Left cardiac atrium (tissue), 4 donors: ENCODE measurements around the gene ZNF107. TPM values are rescaled to one million over a fixed set of nuclear protein-coding genes. Genes with fewer than 3 reads are reported as not detected.
"Not testable (repeated sequence)": the region's sequence is repeated elsewhere in the genome, so short reads cannot be mapped to it uniquely, and the experiment has no call there.

Source experiments
- ATAC-seq, 2 donors: fragments of 200-7000 bp; cut with Tn5 transposase; one replicate each; pipeline ENCODE4 v1.9.1; 2020; ENCODE audit warnings: mild to moderate bottlenecking in 2 of 2, moderate library complexity in 2 of 2
- DNase-seq: peaks from one replicate; pipeline ENCODE4 v3.0.0-alpha.2; 2020
- intact Hi-C, 2 donors: fragments of 100-400 bp; cut with DNase I; formaldehyde crosslinking; loops; one replicate each; pipeline versions ENCODE4 v1.14.1 to v1.15.1; 2022 to 2023
- total RNA-seq, 2 donors: library from RNA; stranded (reverse); fragmentation: NEBNext Ultra II Directional; extraction: Animal tissue kit (Norgen Biotek cat#: 25700); gene quantifications; one replicate each; pipeline ENCODE4 v1.2.1, GENCODE V29; 2021
- donor health status: DM: no; HTN: yes; CAD: no.
- donor health status: DM: no; HTN: yes; CAD: no; lungs with severe emphysema.
- donor health status: DM: yes; HTN: yes; CAD: no.
- donor health status: Dilated cardiomyopathy.

The ZNF107 gene
- total RNA-seq, 2 donors from 2014 or later = 1.6 to 2.4 TPM

GRCh38 chr7:64640504-64640903 is 25.4 kb upstream of the ZNF107 start:
- DNase-seq = no peak
- intact Hi-C loops = no loop called here
- no peak for ATAC-seq

GRCh38 chr7:64642046-64642445 is 23.9 kb upstream of the ZNF107 start:
- intact Hi-C loops = no loop called here
- DNase-seq = no peak
- no peak for ATAC-seq

- DNase-seq (no peak), ATAC-seq (no peak)
- intact Hi-C loops = no loop called here
Observed at GRCh38 chr7:64642875-64643274, 23.1 kb upstream of the ZNF107 start.

GRCh38 chr7:64643566-64643965 is 22.4 kb upstream of the ZNF107 start:
- no peak for DNase-seq
- intact Hi-C loops = no loop called here

GRCh38 chr7:64651203-64651602 is 14.7 kb upstream of the ZNF107 start:
- ATAC-seq (no peak), DNase-seq (no peak)
- intact Hi-C loops = no loop called here

More at GRCh38 chr7:64643566-64643965, 22.4 kb upstream of the ZNF107 start:
- ATAC-seq = no peak

- DNase-seq (no peak), ATAC-seq (no peak)
- intact Hi-C loops = no loop called here
Observed at GRCh38 chr7:64651632-64652165, 14.2 kb upstream of the ZNF107 start.

GRCh38 chr7:64653721-64654401 is 12.1 kb upstream of the ZNF107 start:
- ATAC-seq = no peak
- intact Hi-C loops = no loop called here
- DNase-seq = no peak

- DNase-seq (no peak), ATAC-seq (no peak)
- intact Hi-C loops = no loop called here
Observed at GRCh38 chr7:64654796-64655548, 11.0 kb upstream of the ZNF107 start.

- intact Hi-C loops = no loop called here
- DNase-seq = no peak
- ATAC-seq = no peak
Observed at GRCh38 chr7:64655811-64656210, 10.1 kb upstream of the ZNF107 start.

GRCh38 chr7:64656489-64656888 is 9.4 kb upstream of the ZNF107 start:
- ATAC-seq = no peak
- DNase-seq = no peak
- intact Hi-C loops = no loop called here

GRCh38 chr7:64662091-64662490 is 3.8 kb upstream of the ZNF107 start:
- DNase-seq, intact Hi-C loops, ATAC-seq: not testable (repeated sequence)

- ATAC-seq (no peak), DNase-seq (no peak)
- intact Hi-C loops = no loop called here
Observed at GRCh38 chr7:64666663-64667050, 724 bp downstream of the ZNF107 start.

GRCh38 chr7:64667311-64667710 is 1.4 kb downstream of the ZNF107 start:
- no peak for ATAC-seq
- DNase-seq = no peak
- intact Hi-C loops = no loop called here

- ATAC-seq = no peak
- DNase-seq = no peak
Observed at GRCh38 chr7:64672414-64672813, 6.5 kb downstream of the ZNF107 start.

GRCh38 chr7:64685091-64685490 is 19.2 kb downstream of the ZNF107 start:
- ATAC-seq = no peak

More at GRCh38 chr7:64672414-64672813, 6.5 kb downstream of the ZNF107 start:
- intact Hi-C loops = no loop called here

GRCh38 chr7:64685741-64686140 is 19.8 kb downstream of the ZNF107 start:
- DNase-seq (no peak), ATAC-seq (no peak)
- intact Hi-C loops = no loop called here

More at GRCh38 chr7:64685091-64685490, 19.2 kb downstream of the ZNF107 start:
- no peak for DNase-seq
- intact Hi-C loops = no loop called here

- no peak for ATAC-seq
- no peak for DNase-seq
- intact Hi-C loops = no loop called here
Observed at GRCh38 chr7:64686493-64687184, 20.7 kb downstream of the ZNF107 start.

- DNase-seq = no peak
- ATAC-seq = no peak
- intact Hi-C loops = no loop called here
Observed at GRCh38 chr7:64687249-64687648, 21.3 kb downstream of the ZNF107 start.

- no peak for ATAC-seq
- intact Hi-C loops = no loop called here
- no peak for DNase-seq
Observed at GRCh38 chr7:64688988-64689387, 23.1 kb downstream of the ZNF107 start.

- no peak for DNase-seq
- ATAC-seq = no peak
- intact Hi-C loops = no loop called here
Observed at GRCh38 chr7:64691831-64692230, 25.9 kb downstream of the ZNF107 start.
